Smooth muscle cell of bladder (primary cell): ENCODE data around the gene RPLP1. TPM values are rescaled to one million over a fixed set of nuclear protein-coding genes. Genes with fewer than 3 reads are reported as not detected.

Experiments
- total RNA-seq: library from RNA; depleted of rRNA; stranded (reverse); fragments of >200 nt; gene quantifications from 2 replicates; pipeline ENCODE4 v1.2.3, GENCODE V29; 2014

RPLP1 gene
- total RNA-seq = 55.9 and 75.2 TPM in 2 replicates

DNA sequence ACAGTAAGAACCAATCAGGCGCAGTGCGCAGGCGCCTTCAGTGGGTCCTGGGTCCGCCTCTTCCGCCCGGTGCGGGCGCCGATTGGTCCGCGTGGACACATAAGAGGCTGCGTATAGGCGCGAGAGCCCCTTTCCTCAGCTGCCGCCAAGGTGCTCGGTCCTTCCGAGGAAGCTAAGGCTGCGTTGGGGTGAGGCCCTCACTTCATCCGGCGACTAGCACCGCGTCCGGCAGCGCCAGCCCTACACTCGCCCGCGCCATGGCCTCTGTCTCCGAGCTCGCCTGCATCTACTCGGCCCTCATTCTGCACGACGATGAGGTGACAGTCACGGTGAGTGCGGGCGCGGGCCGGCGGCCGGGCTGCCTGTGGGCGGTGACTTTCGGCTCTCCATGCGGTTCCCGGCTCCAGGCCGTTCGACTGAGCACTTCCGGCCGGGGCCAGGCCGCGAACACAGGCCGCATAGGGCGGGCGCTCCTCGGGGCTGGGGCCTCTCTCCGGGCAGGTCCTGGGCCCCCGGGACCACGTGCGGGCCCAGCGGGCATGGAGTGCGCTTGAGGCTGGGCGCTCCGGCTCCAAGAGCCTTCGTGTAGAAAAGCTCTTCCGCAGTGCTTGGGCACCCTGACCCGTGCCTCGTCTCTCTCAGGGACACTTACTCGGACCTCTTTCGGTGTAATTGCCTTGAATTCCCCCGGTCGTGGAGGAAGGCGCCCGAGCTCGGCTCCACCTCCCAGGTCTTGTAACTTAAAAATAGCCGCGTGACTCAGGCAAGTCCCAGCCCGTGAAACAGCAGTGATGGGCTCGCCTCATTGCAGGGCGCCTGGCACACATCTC lies at the start of gene RPLP1:
RPLP1 (plus strand) TSS at position 127 of the 830 bp plus-strand sequence; CDS start at position 258, 131 bp downstream.

DNA sequence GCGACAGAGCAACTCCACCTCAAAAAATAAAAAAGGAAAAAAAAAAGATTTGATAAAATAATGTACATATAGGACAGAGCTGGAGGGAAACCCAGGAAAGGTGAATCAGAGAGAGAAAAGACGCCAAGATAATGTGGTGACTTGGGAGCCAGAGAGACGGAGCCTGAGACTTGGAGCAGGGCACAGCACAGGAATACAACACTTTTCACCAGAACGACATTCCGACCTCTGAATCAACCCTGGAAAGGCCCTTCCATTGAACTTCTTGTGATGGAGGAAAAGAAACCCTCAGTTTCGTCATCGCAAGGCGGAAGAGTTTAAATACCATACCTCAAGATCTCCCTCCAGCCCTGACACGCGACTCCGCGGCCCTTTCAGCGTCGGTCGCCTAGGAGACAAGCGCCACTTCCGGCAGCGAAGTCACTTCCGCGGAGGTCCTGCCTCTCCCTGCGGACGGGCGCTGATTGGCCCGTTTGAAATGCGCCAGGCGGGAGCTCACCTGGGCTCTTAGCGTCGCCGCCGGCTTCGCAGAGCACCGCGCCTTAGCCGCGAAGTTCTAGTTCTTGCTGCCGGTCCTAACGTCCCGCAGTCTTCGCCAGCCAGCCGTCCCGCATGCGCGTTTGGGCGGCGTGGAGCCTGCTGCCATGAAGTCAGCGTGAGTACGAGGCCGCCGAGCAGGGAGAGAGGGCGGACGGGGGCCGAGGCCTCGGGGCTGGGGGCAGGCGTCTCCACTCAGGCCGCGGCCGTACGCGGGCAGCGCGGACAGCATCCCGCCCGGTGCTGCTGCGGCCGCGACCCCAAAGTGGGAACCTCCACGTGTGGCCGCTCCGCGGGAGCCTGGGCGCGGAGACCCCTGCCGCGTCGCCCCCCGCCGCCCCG lies 38.6 kb upstream of the RPLP1 start, which contains the start of gene KIF23:
KIF23 (plus strand) TSS at position 528 of the 879 bp plus-strand sequence; CDS start at position 645, 117 bp downstream.

Other genes starting within 250 kb of the RPLP1 start
- gene PAQR5, start 153.9 kb upstream of the RPLP1 start, total RNA-seq = 9.6 and 21.9 TPM in 2 replicates
- gene KIF23, start 38.5 kb upstream of the RPLP1 start, total RNA-seq = 6.7 and 9.7 TPM in 2 replicates